ENCODE results near the gene TPX2.
"Not testable (repeated sequence)": the region's sequence is repeated elsewhere in the genome, so short reads cannot be mapped to it uniquely, and the experiment has no call there.

The TPX2 gene

DNA sequence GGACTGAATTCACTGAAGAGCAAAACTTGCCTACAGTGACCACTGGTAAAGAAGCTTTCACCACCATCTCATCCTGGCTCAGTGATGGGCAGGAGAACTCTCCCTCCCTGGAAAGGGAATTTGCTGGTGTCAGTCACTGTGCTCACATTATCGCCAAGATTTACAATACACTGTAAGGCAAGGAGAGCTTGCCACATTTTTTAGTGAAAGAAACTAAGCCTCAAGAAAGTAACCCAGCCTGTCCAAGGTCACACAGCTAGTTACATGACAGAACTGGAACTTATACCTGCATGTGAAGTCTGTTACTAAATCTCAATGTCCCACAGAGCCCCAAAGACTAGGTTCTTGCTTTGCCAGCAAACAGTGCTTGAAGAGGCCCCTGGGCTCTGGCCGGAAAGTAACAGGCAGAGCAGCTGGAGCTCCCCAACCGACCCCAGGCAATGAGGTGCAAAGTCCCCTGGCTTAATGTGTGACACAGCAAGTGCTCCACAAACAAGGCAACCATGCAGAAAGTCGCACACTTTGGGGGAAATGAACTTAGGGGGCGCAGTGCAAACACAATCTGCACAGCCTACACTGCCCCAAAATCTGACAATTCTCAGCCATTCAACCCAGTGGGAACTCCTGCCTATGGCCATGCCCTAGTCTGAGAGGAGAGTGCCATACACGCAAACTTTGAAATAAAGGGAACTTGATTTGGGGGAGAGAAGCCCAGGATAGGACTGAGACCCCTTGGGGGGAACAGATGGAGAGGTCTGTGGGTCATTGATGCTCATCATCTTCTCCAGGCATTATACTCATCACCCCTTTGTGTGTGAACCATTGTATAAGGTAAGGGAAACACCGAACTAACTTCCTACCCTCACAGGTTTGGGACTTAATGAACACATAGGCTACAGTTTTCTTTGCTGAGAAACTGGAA lies 18.3 kb upstream of the TPX2 start:
- peak; percentile 72 for DNase-seq

DNA sequence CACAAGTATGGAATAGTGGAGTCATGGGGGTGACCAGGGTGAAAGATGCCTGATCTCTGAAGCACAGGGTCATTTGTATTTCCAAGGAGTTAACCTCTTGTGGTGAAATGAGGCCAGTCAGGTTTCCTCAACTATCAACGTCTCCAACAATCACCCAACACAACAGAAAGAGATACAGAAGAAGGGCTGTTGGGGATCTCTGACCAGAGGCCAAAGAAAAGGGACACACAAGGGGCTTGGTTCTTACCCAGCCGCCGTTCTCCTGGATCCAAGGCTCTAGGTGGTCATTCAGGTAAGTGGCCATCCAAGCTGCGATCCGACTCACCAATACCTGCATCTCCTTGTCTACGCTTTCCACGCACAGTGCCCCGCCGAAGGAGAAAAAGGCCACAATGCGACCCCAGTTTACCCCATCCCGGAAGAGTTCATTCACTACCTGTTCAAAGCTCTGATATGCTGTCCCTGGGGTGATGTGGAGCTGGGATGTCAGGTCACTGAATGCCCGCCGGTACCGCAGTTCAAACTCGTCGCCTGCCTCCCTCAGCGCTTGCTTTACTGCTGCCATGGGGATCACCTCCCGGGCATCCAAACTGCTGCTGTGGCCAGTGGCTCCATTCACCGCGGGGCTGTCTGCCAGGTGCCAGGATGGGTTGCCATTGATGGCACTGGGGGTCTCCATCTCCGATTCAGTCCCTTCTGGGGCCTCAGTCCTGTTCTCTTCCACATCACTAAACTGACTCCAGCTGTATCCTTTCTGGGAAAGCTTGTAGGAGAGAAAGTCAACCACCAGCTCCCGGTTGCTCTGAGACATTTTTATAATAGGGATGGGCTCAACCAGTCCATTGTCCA lies 17.5 kb upstream of the TPX2 start:
- DNase-seq, result peak; percentile 73

- DNase-seq, result peak; percentile 89
Observed at GRCh38 chr20:31722257-31723068, 16.6 kb upstream of the TPX2 start, which contains the start of gene BCL2L1. Gene BCL2L1 (minus strand): TSS chr20:31722868. CDS start chr20:31722218, 650 bp downstream.

DNA sequence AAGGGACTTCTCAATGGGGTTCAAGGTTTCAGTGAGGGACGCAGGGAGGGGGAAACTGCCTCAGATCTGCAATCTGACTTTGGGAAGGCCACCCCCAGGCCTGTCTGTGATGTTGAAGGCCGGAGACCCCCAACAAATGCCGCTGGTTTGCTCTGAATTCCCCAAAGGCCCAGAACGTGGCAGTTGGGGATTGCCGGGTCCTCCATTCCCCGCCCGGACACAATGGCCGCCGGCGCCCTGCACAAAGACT lies 16.1 kb upstream of the TPX2 start:
- no peak for DNase-seq

DNA sequence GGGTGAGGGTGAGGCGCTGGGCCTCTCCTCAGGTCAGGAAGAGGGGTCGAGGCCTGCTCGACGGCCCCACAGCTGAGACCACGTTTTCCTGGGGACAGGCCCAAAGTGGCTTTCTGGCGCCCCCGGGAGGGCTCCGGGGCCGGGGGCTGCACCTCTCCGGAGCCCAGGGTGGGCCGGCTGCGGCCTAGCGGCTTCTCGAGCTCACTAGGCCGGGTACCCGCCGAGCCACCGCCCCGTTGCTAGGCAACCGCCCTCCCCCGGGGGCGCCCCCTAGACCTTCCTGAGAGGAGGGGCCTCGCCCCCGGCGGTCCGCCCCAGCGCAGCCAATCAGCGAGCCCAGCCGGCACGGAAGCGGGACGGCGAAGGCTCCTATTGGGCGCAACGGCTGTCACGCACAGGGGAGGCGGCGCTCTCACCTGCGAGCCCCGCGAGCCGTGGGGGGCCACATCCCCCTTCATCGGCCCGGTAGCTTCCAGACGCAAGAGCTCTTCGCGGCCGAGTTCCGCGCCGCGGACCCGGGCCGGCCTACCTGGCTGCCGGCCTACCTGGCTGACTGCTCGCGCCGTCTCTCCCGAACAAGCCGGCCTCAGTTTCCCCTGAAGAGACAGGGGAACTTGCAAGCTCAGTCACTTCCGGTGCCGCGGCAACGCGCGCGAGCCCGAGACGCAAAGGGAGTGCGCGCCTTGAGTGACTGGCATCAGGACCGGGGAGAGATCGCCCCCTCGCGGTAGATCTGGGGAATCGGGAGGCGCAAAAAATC lies 15.6 kb upstream of the TPX2 start:
- DNase-seq, result peak; percentile 99

- DNase-seq, result no peak
Observed at GRCh38 chr20:31731321-31731717, 7.8 kb upstream of the TPX2 start.

DNA sequence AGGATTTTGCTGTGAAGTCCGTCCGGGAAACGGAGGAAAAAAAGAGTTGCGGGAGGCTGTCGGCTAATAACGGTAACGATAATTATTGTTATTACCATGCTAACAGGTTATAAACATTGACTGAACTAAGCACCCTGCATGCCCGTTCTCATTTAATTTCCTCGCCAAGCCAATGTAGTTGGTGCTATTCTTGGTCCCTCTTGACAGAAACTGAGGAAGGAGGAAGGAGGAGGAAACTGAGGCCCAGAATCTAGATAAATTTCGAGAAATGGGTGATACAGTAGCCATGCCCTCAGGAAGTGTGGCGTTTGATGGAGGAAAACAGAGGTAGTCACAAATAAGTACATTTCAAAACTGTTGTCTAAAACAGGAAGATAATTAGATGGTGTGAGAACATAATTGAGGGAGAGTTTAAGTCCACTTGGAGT lies 474 bp downstream of the TPX2 start:
- no peak for DNase-seq

DNA sequence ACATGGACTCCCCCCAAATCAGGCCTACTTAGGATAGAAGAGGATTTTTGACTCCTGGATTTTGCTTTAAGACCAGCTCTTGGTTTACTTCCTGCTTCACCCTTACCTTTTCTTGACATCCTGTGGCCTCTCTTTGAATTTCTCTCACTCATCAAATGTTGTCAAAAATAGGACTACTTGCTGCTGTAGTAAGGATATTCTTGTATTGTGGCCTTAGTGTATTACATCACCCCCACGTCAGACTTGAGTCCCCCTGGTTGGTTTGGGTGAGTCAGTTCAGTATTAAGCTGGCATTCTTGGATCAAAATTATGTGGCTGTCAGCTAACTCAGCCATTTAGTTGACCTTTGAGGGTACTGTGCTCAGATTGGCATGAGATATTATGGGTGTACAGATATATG lies 1.1 kb downstream of the TPX2 start:
- no peak for DNase-seq

DNA sequence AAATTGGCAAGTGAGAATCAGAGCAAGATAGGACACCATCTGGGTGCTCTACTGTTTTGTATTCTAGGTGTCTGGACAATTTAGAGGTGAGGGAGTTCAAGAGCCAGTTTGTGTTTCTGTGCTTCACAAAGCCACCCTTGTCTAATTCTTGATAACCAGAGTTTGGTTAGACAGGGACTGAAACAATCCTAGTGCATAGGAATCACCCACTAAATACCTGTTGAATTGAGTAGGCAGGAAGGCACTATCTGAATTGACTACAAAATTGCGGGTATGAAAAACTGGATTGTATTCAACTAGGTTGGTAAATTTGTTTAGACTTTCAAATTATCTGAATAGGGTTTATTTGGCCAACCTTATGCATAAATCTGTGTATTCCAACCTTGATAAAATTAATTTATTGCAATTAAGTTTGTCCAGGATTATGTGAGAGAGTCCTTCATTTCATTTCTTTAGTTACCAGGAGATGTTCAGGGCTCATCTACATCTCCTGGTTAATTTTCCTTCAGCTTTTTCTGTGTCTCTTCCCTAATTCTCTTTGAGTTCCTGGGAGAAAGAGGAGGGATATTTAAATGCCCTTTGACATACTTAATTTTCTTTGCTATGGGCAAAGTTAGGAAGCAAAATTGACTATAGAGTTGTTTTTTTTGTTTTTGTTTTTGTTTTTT lies 1.7 kb downstream of the TPX2 start:
- no peak for DNase-seq

DNA sequence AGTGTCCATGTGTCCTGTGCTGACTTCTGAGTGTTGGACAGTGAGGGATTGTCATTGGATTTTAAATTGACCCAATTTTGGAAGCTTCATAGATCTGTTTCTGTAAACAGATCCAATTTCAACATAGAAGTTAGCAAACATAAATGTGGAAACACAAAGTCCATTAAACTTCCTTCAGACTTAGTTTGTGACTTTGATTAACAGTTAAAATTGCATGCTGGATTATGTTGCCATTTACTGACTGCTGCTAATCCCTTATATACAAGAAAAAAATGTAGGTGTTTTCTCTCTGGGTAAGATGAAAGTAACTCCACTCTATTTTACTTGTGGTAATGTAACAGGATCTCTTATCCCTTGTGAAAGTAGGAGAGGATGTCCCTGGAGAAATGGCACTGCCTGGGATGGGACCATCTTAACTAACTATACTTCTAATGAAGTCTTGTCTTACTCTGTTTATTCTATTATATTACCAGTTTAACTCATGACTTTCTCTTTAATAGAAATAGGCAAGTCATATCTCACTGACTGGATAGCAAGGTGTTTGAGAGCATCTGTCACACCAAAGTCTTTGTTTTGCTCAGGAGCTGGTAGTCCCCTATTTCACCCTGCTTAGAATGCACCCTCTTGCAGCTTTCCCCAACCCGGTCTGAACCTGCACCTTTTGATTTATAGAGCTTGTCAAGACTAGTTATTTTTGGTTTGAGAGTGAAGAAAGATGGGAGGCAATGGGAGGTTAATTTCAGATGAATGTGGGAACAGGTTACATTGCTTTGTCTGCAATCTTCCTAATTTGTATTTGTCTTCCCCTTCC lies 7.2 kb downstream of the TPX2 start:
- no peak for DNase-seq

- not testable (repeated sequence) for DNase-seq
Observed at GRCh38 chr20:31747028-31747427, 7.9 kb downstream of the TPX2 start.

DNA sequence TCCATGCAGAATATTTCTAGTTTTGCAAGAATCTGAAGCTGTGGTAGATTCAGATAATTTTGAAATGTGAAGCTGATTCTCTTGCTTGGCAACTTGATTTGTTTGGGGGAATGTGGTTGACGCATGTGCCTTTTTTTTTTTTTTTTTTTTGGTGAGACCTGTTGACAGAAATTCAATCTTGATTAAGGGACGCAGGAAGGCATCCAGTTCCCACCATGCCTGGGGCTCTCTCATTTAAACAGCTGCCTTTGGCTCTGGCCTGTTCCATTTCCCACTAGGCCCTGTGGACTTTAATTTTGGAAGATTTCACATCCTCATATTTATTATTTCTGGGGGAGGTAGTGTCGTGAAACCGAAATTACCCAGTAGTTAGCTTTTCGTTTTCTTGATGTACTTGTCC lies 8.6 kb downstream of the TPX2 start:
- DNase-seq, result no peak

- no peak for DNase-seq
Observed at GRCh38 chr20:31749223-31749622, 10.1 kb downstream of the TPX2 start.

DNA sequence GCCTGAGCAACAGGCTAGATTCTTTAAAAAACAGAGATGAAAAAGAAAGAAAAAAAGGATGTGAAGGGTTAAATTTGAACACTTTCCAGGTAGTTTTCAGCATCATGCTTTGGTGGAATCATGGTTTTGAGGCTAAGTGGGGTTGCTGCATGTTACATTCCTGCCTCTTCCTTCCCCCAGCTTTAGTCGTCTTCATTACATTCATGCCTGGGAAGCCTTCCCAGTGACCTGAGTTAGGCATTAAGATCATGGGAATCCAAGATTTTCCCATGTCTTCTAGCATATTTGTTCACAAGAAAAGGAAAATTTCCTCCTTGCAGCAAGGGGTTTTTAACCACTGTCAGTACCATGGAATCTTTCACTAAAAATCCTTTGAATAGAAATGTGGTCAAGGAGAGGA lies 12.0 kb downstream of the TPX2 start:
- DNase-seq, result no peak

DNA sequence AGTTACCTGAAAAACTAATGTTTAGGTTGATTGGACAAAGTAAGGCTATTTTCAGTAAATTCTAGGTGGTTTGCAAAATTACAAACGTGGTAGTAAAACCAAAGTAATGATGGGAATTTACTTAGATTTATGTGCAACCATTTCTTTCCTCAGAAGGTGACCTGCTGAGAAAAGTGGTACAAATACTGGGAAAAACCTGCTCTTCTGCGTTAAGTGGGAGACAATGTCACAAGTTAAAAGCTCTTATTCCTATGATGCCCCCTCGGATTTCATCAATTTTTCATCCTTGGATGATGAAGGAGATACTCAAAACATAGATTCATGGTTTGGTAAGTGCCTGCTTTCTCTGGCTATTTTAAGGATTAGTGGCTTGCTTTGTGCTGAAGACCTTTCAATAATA lies 18.2 kb downstream of the TPX2 start:
- DNase-seq, result no peak

- no peak for DNase-seq
Observed at GRCh38 chr20:31758521-31758920, 19.4 kb downstream of the TPX2 start.

GRCh38 chr20:31758991-31759390 lies 19.9 kb downstream of the TPX2 start:
- DNase-seq, result no peak

- DNase-seq, result no peak
Observed at GRCh38 chr20:31759836-31760518, 20.9 kb downstream of the TPX2 start.

DNA sequence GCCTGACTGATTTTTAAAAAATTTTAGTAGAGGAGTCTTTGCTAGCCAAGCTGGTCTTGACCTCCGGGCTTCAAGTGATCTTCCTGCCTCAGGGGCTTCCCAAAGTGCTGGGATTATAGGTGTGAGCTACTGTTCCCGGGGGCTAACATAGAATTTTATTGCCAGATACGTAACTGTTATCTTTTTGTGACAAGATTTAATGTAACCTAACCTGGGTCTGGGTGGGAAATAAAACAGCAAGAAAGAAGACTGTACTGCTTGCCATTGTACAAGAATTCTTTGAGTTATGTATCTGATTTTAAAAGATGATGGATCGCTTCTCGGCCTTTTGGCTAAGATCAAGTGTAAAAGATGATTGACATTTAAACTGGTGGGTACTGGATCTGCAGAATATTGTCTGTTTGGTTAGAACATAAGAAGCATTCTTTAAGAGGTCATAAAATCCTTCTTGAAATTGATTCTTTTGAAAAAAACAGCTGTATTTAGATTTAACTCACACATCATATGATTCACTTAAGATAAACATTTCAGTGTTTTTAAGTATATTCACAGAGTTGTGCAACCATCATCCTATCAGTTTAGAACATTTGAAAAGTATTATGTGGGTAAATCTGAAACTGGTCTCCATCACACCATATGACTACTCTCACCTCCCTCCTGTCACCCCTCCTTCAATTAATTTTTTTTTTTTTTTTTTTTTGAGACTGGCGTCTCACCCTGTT lies 21.6 kb downstream of the TPX2 start:
- DNase-seq, result no peak

Data from activated effector memory CD4-positive, alpha-beta T cell treated with anti-CD3 and anti-CD28 coated beads, Interleukin-2, amount 50 U/mL, for 16 hours (primary cell).